CD4-positive, alpha-beta T cell treated with Interleukin-10 for 1 hour (primary cell): ENCODE results near the gene MDM1.

Experiments
- DNase-seq: peaks from one replicate; pipeline ENCODE4 v3.0.0-alpha.2; 2020

The MDM1 gene

GRCh38 chr12:68354977-68355541, 22.9 kb upstream of the MDM1 start:
- DNase-seq: no peak

- DNase-seq: no peak
These were observed 19.9 kb upstream of the MDM1 start for GRCh38 chr12:68352067-68352466.

GRCh38 chr12:68350753-68351152, 18.6 kb upstream of the MDM1 start:
- DNase-seq: no peak

- no peak for DNase-seq
These were observed 17.9 kb upstream of the MDM1 start for GRCh38 chr12:68349921-68350606.

- no peak for DNase-seq
These were observed 17.1 kb upstream of the MDM1 start for GRCh38 chr12:68349220-68349621.

GRCh38 chr12:68348419-68348818, 16.3 kb upstream of the MDM1 start:
- DNase-seq: no peak

- DNase-seq: no peak
These were observed 13.6 kb upstream of the MDM1 start for GRCh38 chr12:68345763-68346162.

GRCh38 chr12:68344126-68344525, 12.0 kb upstream of the MDM1 start:
- no peak for DNase-seq

GRCh38 chr12:68342966-68343365, 10.8 kb upstream of the MDM1 start:
- DNase-seq: no peak

GRCh38 chr12:68341822-68342221, 9.7 kb upstream of the MDM1 start:
- no peak for DNase-seq

- DNase-seq: no peak
These were observed 8.5 kb upstream of the MDM1 start for GRCh38 chr12:68340404-68341270.

- no peak for DNase-seq
These were observed 4.7 kb upstream of the MDM1 start for GRCh38 chr12:68336889-68337303.

GRCh38 chr12:68335462-68335861, 3.3 kb upstream of the MDM1 start:
- no peak for DNase-seq

- DNase-seq: peak; percentile 26
These were observed 2.0 kb upstream of the MDM1 start for GRCh38 chr12:68334132-68334531.

GRCh38 chr12:68332728-68333630, 817 bp upstream of the MDM1 start:
- no peak for DNase-seq

GRCh38 chr12:68331500-68331868, 678 bp downstream of the MDM1 start:
- DNase-seq: peak; percentile 2

- no peak for DNase-seq
These were observed 4.3 kb downstream of the MDM1 start for GRCh38 chr12:68327896-68328295.

- no peak for DNase-seq
These were observed 5.4 kb downstream of the MDM1 start for GRCh38 chr12:68326716-68327115.

- DNase-seq: no peak
These were observed 6.2 kb downstream of the MDM1 start for GRCh38 chr12:68325966-68326365.

- no peak for DNase-seq
These were observed 7.6 kb downstream of the MDM1 start for GRCh38 chr12:68324531-68324930.

GRCh38 chr12:68321140-68321539, 11.0 kb downstream of the MDM1 start:
- DNase-seq: no peak

GRCh38 chr12:68319988-68320623, 12.1 kb downstream of the MDM1 start:
- no peak for DNase-seq
